GM18909 (cell line): Measurements from ENCODE around the gene CNTN1.

Experiments used
- ATAC-seq: cut with Tn5 transposase; IDR thresholded peaks from one replicate; pipeline ENCODE4 v1.9.1; 2021; ENCODE audit warnings: mild to moderate bottlenecking; ENCODE audit not compliant: unreplicated experiment, poor library complexity

Gene CNTN1

GRCh38 chr12:41014643-41015020 lies 322.4 kb downstream of the CNTN1 start:
- no peak for ATAC-seq

- ATAC-seq, result no peak
Measured at GRCh38 chr12:41018010-41018409, 325.8 kb downstream of the CNTN1 start.

GRCh38 chr12:41019461-41019860 lies 327.2 kb downstream of the CNTN1 start:
- no peak for ATAC-seq

GRCh38 chr12:41023836-41024235 lies 331.6 kb downstream of the CNTN1 start:
- ATAC-seq, result no peak

GRCh38 chr12:41026151-41026550 lies 333.9 kb downstream of the CNTN1 start:
- no peak for ATAC-seq

- no peak for ATAC-seq
Measured at GRCh38 chr12:41032386-41032785, 340.1 kb downstream of the CNTN1 start.

GRCh38 chr12:41034686-41035085 lies 342.4 kb downstream of the CNTN1 start:
- no peak for ATAC-seq

GRCh38 chr12:41039461-41039860 lies 347.2 kb downstream of the CNTN1 start:
- ATAC-seq, result no peak

- no peak for ATAC-seq
Measured at GRCh38 chr12:41045509-41045908, 353.3 kb downstream of the CNTN1 start.

- no peak for ATAC-seq
Measured at GRCh38 chr12:41049033-41049432, 356.8 kb downstream of the CNTN1 start.

GRCh38 chr12:41051954-41052353 lies 359.7 kb downstream of the CNTN1 start:
- no peak for ATAC-seq

- no peak for ATAC-seq
Measured at GRCh38 chr12:41052441-41052840, 360.2 kb downstream of the CNTN1 start.

GRCh38 chr12:41053046-41053445 lies 360.8 kb downstream of the CNTN1 start:
- no peak for ATAC-seq

GRCh38 chr12:41055875-41056577 lies 363.8 kb downstream of the CNTN1 start:
- no peak for ATAC-seq

- ATAC-seq, result no peak
Measured at GRCh38 chr12:41058266-41058665, 366.0 kb downstream of the CNTN1 start.

GRCh38 chr12:41061192-41061591 lies 369.0 kb downstream of the CNTN1 start:
- ATAC-seq, result no peak

- no peak for ATAC-seq
Measured at GRCh38 chr12:41064411-41064810, 372.2 kb downstream of the CNTN1 start.

GRCh38 chr12:41067941-41068645 lies 375.9 kb downstream of the CNTN1 start:
- no peak for ATAC-seq

- peak; percentile 59 for ATAC-seq
Measured at GRCh38 chr12:41073633-41074472, 381.6 kb downstream of the CNTN1 start.

- no peak for ATAC-seq
Measured at GRCh38 chr12:41074473-41074769, 382.2 kb downstream of the CNTN1 start.

GRCh38 chr12:41076114-41076513 lies 383.9 kb downstream of the CNTN1 start:
- no peak for ATAC-seq
